Duodenal mucosa (tissue), 2 donors: Measurements from ENCODE around the gene OXNAD1.

Experiments used
- H3K27ac ChIP-seq: one replicate; pipeline ENCODE4 v1.7.0; 2013; ENCODE audit warnings: low read depth, low read length
- H3K27me3 ChIP-seq, 2 donors: one replicate each; pipeline ENCODE4 v1.7.0; 2013; ENCODE audit warnings: low read length in 2 of 2, control low read depth in 1 of 2; ENCODE audit not compliant: insufficient read depth in 2 of 2, control insufficient read depth in 1 of 2
- H3K36me3 ChIP-seq, 2 donors: one replicate each; pipeline ENCODE4 v1.7.0; 2013; ENCODE audit warnings: low read length in 2 of 2, control low read depth in 1 of 2; ENCODE audit not compliant: insufficient read depth in 2 of 2, control insufficient read depth in 1 of 2
- H3K4me1 ChIP-seq, 2 donors: one replicate each; pipeline ENCODE4 v1.7.0; 2013; ENCODE audit warnings: low read length in 2 of 2, control low read depth in 1 of 2; ENCODE audit not compliant: insufficient read depth in 2 of 2, control insufficient read depth in 1 of 2
- H3K4me3 ChIP-seq, 2 donors: one replicate each; pipeline ENCODE4 v1.7.0; 2013; ENCODE audit warnings: low read length in 2 of 2, low read depth in 1 of 2
- H3K9ac ChIP-seq, 2 donors: one replicate each; pipeline ENCODE4 v1.7.0; 2013; ENCODE audit warnings: low read length in 2 of 2, low read depth in 1 of 2
- H3K9me3 ChIP-seq, 2 donors: one replicate each; pipeline ENCODE4 v1.7.0; 2013; ENCODE audit warnings: low read length in 2 of 2, control low read depth in 1 of 2; ENCODE audit not compliant: control insufficient read depth in 1 of 2

OXNAD1 gene

DNA sequence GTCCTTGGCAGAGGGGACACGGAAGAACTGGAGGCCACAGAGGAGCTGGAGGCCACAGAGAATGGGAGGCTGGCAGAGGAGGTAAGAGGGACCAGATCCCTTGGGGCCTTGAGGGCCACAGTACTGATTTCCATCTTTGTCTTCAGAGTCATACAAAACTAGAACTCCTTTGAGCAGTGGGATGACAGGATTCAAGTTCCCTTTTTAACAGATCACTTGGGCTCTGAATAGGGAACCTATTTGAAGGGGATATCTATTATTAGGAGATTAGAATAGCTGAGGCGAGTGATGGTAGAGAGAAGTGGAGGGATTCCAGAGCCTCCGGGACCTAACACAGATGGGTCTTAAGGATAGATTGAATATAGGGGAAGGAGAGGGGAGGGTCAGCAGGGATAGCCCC lies 55.7 kb downstream of the OXNAD1 start:
- no peak overlapping the region for H3K4me3 ChIP-seq
- no peaks in the 10 kb centered on the region for H3K27me3 ChIP-seq
- H3K36me3 ChIP-seq = peaks cover 48 to 70% of the 10 kb centered on the region in 2 donors
- no peak overlapping the region for H3K9ac ChIP-seq
- H3K27ac ChIP-seq = no peak overlapping the region
- no peaks in the 10 kb centered on the region for H3K9me3 ChIP-seq
- H3K4me1 ChIP-seq = peaks cover 3 to 9% of the 10 kb centered on the region in 2 donors

DNA sequence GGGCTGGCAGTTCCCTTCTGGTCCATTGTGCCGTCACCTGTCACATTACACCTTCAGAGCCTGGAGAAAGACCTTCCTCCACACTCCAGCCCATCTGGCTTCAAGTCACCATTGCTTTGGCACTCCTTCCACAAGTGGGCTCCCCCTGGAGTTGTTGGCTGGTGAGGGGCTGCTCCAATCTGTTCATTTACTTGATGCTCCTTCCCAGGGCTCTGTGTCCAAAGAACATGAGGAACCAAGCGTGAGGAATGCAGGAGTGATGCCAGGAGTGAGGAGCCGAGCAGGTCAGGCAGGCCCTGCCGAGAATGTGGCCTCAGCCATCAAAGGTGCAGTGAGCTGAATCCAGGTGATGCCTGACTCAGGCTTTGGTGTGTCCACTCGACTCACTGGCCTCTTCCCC lies 57.2 kb downstream of the OXNAD1 start:
- peaks cover 39 to 64% of the 10 kb centered on the region in 2 donors for H3K36me3 ChIP-seq
- no peak overlapping the region for H3K27ac ChIP-seq
- H3K4me3 ChIP-seq = no peak overlapping the region
- peaks cover 1 to 9% of the 10 kb centered on the region in 2 donors for H3K4me1 ChIP-seq
- no peaks in the 10 kb centered on the region for H3K27me3 ChIP-seq
- no peak overlapping the region for H3K9ac ChIP-seq
- no peaks in the 10 kb centered on the region for H3K9me3 ChIP-seq

DNA sequence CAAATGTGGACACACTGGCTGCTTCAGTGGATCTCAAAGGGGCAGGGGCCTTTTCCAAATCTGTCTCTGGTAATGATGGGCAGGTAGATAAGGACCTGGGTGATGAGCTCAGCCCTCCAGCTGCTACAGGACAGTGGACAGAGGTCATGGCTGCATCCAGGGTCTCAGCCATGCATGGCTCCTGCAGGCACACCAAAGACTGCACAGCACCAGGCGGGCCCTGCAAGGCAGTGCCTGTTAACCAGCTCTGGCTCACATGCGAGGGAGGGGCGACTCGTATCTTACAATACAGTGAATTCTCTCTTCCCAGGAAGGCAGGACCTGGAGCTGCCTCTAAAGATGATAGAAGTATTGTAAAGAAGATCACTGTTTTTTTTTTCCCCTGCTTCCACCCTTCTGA lies 58.7 kb downstream of the OXNAD1 start:
- no peak overlapping the region for H3K27ac ChIP-seq
- H3K9me3 ChIP-seq = no peaks in the 10 kb centered on the region
- H3K9ac ChIP-seq = no peak overlapping the region
- no peak overlapping the region for H3K4me3 ChIP-seq
- no peaks in the 10 kb centered on the region for H3K27me3 ChIP-seq
- peaks cover 0 to 1% of the 10 kb centered on the region in 2 donors for H3K4me1 ChIP-seq
- H3K36me3 ChIP-seq = peaks cover 34 to 62% of the 10 kb centered on the region in 2 donors

DNA sequence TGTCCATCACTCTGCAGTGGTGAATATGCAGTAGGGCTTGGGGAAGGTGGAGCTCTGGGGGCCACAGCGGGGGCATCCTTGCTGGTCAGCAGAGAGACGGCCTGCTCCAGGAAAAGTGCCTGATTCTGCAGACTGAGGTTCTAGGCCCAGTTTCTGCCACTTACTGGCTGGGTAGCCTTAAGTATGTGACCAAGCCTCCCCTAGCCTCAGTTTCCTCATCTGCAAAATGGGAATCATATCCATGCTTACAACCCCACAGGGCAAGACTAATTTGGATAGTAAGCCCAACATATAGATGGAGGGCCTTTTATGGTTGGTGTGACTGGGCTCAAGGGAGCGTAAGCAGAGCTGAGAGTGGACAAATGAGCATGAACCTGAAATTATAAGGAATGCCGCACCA lies 60.8 kb downstream of the OXNAD1 start:
- peaks cover 29 to 55% of the 10 kb centered on the region in 2 donors for H3K36me3 ChIP-seq
- no peaks in the 10 kb centered on the region for H3K9me3 ChIP-seq
- no peak overlapping the region for H3K9ac ChIP-seq
- H3K27ac ChIP-seq = no peak overlapping the region
- H3K4me3 ChIP-seq = no peak overlapping the region
- no peaks in the 10 kb centered on the region for H3K27me3 ChIP-seq
- H3K4me1 ChIP-seq = no peaks in the 10 kb centered on the region

DNA sequence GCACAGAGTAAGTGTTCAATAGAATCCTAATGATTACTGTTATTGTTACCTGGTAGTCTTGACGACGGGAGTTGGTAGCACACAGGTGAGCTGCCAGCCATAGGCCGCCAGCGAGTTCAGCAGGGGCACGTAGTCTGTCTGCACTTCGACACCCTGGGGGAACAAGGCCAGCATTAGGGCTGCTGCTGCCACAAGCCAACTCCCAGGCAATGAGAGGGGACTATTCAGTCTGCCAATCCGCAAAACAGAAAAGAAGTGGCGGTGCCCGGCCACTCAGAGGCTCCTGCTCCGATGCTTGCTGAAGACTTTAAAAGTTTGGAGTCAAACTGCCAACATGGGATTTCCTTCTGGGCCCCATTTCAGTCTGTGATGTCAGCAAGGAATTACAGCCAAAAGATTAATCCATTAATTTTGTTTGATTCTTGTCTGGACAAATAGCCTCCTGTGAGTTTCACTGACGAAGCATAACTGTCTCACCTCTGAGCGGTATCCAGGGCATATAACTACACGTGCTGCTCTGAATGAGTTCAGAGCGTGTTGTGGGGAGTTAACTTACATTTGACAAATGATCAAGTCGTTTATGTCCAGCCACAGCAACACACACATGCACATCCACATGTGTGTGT lies 61.8 kb downstream of the OXNAD1 start:
- Histone ChIP-seq H3K9me3 (peaks cover 0 to 5% of the 10 kb centered on the region in 2 donors), H3K36me3 (peaks cover 21 to 53% of the 10 kb centered on the region in 2 donors), H3K27me3 (no peaks in the 10 kb centered on the region), H3K27ac (no peak overlapping the region), H3K4me3 (no peak overlapping the region), H3K4me1 (no peaks in the 10 kb centered on the region), H3K9ac (no peak overlapping the region)

DNA sequence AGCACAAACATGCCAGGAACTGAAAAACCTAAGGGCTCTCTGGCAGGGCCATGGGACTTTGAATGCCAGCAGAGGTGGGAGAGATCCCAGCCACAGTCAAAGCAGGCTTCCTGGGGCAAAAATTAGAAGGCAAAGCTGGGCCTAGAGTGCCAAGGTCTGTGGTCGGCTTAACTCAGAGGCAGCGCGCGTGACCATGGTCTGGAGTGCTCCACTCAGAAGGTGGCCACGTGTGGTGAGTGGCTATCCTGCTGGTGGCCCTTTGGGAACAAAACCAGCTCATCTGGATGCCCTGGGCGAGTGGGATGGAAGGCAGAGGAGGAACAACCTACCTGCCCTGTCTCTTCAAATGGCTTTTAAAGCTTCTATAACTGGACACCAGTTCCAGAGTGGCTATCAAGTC lies 63.1 kb downstream of the OXNAD1 start:
- no peak overlapping the region for H3K27ac ChIP-seq

DNA sequence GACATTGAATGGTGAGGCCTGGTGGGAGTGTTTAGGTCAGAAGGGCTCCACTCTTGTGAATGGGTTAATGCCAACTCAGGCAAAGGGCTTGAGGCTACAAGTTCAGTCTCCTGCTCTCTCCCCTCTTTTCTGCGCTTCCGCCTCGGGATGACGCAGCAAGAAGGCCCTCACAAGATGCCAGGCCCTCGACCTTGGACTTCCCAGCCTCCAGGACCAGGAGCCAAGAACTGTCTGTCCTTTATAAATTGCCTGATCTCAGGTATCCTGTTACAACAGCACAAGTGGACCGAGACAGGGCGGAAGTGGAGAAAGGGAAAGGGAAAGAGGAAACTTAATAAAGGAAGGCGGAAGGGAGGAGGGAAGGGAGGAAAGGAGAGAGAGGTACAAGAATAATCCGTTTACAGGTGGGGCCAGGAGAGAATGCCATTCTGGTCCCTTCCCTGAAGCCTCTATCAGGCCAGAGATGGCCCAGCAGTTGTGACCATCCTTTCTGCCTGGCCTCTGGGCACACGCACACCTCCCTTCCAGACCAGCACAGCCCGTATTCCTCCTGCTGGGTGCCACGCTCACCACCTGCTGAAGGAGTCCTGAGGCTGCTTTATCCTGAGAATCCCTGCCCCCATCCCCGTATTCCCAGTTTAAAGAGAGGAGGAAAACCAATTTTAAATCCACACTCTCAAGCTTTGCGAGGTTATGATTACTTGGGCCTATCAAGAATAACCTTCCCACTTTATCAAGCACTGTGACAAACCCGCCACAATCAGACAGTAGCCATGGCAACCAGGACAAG lies 64.2 kb downstream of the OXNAD1 start:
- Histone ChIP-seq H3K9me3 (peaks cover 0 to 5% of the 10 kb centered on the region in 2 donors), H3K36me3 (peaks cover 14 to 34% of the 10 kb centered on the region in 2 donors), H3K4me3 (no peak overlapping the region), H3K27ac (no peak overlapping the region), H3K27me3 (no peaks in the 10 kb centered on the region), H3K4me1 (no peaks in the 10 kb centered on the region), H3K9ac (no peak overlapping the region)

More for the DNA sequence above, 63.1 kb downstream of the OXNAD1 start:
- Histone ChIP-seq H3K4me1 (no peaks in the 10 kb centered on the region), H3K9me3 (peaks cover 0 to 5% of the 10 kb centered on the region in 2 donors), H3K27me3 (no peaks in the 10 kb centered on the region), H3K4me3 (no peak overlapping the region), H3K36me3 (peaks cover 20 to 41% of the 10 kb centered on the region in 2 donors), H3K9ac (no peak overlapping the region)

DNA sequence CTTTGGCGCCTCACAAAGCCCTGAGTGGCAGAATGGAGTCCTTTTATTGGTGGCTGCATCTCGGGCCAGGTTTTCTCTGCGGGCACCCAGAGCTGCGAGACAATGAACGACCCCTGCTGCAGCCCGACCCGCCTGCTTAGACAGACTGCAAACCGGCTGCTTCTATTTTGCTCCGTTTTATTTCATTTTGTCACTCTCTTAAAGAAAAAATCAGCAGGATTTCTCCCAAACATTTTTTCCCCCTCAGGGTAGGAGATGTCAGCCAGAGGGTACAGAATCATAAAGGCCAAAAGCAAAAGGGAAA lies 64.8 kb downstream of the OXNAD1 start:
- Histone ChIP-seq H3K9me3 (peaks cover 0 to 5% of the 10 kb centered on the region in 2 donors), H3K36me3 (peaks cover 13 to 38% of the 10 kb centered on the region in 2 donors), H3K27ac (no peak overlapping the region), H3K4me1 (no peaks in the 10 kb centered on the region), H3K4me3 (no peak overlapping the region), H3K27me3 (no peaks in the 10 kb centered on the region), H3K9ac (no peak overlapping the region)

DNA sequence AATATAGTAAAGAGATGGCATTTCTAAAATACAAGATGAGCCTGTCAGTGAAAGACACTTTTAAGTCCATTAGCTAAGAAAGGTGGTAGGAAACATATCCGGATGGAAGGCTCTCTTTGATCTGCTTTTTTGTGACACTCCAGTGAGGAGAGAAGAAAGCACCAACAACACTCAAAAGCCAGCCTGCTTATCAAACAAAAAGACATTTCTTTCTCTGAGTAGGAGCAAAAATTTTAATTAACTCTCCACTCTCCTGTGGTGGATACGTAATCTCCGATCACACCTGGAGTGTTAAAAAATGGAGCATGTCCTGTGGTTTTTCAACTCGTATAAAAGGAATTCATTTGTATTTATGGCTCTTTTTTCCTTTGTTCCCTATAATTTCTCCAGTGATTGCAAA lies 65.3 kb downstream of the OXNAD1 start:
- Histone ChIP-seq H3K27me3 (no peaks in the 10 kb centered on the region), H3K9me3 (peaks cover 0 to 5% of the 10 kb centered on the region in 2 donors), H3K36me3 (peaks cover 7 to 37% of the 10 kb centered on the region in 2 donors), H3K9ac (no peak overlapping the region), H3K4me3 (no peak overlapping the region), H3K27ac (no peak overlapping the region), H3K4me1 (no peaks in the 10 kb centered on the region)

DNA sequence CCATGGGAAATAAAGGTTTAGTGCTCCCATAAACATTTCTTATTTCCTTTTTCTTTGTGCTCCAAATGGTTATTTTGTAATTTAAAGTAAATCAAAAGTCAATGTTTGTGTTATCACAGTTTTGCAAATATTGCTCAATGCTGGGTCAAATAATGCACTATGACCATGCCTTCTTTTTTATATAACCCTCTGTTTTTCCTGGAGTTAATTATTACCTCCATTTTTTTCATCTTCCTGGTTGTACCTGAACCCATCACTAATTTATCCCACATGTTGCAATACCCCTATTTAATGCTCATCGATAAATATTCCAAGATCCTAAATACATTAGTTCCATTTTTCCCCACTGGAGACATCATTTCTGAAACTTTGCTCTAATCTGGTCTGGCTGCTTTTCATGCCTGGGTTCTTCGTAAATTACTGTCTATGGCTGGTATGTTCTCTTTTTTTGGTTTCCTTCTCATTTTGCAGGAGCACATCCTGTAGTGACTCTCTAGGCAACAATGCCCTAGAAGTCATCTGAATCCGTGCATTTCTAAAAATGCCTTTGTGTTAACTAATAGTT lies 66.4 kb downstream of the OXNAD1 start:
- Histone ChIP-seq H3K9me3 (peaks cover 0 to 5% of the 10 kb centered on the region in 2 donors), H3K4me3 (no peak overlapping the region), H3K27ac (no peak overlapping the region), H3K36me3 (peaks cover 6 to 29% of the 10 kb centered on the region in 2 donors), H3K4me1 (no peaks in the 10 kb centered on the region), H3K27me3 (no peaks in the 10 kb centered on the region), H3K9ac (no peak overlapping the region)
